GM12801 (cell line): ENCODE measurements around the gene CHKA.

Experiments used
- CTCF ChIP-seq: IDR thresholded peaks from one replicate; pipeline ENCODE4 v1.5.1; 2011; ENCODE audit warnings: control low read depth; ENCODE audit not compliant: insufficient read length; ENCODE audit errors: extremely low read depth

Gene CHKA

GRCh38 chr11:68052137-68052873, 68.9 kb downstream of the CHKA start:
- TF ChIP-seq CTCF, result no peak

DNA sequence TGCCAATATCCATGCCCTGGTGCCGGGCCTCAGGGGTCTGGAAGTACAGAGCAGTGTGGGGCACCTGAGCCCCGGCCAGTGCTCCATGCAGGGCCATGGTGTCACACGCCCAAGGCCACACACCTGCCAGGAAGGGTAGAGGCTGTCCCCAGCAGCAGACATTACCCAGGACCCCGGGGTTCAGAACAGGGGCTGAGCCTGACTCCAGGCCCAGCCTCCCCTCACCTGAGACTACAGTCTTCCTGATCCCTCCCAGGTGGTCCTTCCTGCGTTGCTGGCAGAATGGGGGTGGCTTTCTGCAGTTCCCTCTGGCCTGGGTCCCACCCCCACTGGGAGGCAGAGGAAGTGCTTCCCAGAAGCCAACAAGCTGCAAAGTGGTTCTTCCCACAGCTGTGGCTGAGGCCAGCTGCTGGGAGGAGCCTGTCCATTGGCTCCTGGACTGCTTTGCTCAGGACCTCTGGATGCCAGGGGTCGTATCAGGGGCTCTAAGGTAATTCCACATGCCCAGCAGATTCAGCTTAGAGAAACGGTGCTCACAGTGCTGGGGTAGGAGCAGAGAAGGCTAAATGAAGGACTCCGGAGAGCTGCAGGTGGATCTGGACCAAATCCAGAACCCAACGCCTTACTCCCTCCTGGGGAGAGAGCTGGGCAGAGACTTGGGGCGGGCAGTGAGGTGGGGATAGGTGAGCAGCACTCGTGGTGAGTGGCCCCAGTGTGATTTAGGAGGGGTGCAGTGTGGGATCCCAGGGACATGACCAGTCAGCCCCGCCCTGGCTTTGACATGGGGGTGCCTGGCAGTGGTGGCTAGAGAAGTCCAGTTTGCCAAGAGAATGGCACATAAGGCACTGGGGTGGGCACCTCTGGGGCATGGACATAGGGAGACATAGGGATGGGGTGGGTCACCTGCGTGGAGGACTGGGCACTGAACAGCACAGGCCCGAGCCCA, 69.7 kb downstream of the CHKA start:
- no peak for TF ChIP-seq CTCF

DNA sequence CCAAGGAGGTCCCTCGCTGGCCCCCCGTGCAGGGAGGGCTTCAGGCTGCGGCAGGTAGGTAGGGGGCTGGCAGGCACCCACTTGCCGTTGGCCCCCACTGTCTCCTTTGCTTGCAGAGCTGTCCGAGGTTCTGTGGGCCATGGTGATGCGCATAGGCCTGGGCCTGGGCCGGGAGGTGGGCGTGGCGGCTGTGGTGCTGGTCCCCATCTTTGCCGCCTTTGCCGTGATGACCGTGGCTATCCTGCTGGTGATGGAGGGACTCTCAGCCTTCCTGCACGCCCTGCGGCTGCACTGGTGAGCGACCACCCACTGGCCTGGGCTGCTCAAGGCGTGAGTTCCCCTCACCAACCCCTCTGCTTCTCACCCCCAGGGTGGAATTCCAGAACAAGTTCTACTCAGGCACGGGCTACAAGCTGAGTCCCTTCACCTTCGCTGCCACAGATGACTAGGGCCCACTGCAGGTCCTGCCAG, 70.8 kb downstream of the CHKA start:
- no peak for TF ChIP-seq CTCF

DNA sequence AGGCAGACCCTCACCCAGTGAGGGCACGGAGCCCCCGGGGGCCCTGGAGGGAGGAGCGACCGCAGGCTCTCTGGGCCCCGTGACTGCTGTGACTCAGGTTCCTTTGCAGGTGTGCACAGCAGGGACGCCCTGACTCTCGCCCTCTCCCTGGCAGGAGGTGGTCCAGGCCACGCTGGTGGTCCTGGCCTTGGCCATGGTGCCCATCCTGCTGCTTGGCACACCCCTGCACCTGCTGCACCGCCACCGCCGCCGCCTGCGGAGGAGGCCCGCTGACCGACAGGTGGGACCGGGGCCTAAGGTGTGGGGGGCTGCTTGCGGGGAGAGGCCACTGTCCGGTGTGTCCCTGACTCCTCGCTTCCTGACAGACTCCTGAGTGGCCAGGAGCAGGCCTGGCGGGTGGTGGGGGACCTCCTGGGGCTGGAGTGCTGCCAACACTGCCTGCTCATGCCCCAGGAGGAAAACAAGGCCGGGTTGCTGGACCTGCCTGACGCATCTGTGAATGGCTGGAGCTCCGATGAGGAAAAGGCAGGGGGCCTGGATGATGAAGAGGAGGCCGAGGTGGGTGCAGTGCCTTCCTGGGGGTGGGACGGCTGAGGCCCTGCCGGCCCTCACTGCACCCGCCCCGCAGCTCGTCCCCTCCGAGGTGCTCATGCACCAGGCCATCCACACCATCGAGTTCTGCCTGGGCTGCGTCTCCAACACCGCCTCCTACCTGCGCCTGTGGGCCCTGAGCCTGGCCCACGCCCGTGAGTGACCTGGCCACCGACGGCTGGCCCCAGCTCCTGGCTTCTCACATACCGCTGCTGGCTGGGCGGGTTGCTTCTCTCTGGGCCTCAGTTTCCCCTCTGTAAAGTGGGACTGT, 71.4 kb downstream of the CHKA start:
- TF ChIP-seq CTCF, result no peak

DNA sequence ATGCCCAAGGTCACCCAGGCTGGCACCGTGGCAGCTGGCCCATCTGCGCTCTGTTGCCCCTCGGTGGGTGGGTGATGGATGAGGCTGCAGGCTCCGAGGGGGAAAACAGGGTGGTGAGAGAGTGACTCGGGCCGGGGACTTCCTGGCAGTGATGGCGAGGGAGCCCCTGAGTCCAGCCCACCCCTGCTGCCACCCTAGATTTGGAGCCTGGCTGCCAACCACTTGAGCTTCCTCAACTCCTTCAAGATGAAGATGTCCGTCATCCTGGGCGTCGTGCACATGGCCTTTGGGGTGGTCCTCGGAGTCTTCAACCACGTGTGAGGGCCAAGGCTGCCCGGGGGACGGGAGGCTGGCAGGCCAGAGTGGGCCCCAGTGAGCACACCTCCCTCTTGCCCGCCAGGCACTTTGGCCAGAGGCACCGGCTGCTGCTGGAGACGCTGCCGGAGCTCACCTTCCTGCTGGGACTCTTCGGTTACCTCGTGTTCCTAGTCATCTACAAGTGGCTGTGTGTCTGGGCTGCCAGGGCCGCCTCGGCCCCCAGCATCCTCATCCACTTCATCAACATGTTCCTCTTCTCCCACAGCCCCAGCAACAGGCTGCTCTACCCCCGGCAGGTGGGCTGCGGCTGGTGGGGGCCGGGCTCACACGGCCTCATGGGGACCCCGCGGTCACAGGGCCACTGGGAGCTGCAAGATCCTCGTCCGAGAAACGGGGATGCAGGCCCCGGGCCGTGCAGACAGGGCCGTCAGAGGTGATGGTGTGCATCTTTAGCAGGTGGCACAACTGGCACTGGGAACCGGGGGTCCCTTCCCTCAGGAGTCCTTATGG, 72.3 kb downstream of the CHKA start:
- no peak for TF ChIP-seq CTCF

DNA sequence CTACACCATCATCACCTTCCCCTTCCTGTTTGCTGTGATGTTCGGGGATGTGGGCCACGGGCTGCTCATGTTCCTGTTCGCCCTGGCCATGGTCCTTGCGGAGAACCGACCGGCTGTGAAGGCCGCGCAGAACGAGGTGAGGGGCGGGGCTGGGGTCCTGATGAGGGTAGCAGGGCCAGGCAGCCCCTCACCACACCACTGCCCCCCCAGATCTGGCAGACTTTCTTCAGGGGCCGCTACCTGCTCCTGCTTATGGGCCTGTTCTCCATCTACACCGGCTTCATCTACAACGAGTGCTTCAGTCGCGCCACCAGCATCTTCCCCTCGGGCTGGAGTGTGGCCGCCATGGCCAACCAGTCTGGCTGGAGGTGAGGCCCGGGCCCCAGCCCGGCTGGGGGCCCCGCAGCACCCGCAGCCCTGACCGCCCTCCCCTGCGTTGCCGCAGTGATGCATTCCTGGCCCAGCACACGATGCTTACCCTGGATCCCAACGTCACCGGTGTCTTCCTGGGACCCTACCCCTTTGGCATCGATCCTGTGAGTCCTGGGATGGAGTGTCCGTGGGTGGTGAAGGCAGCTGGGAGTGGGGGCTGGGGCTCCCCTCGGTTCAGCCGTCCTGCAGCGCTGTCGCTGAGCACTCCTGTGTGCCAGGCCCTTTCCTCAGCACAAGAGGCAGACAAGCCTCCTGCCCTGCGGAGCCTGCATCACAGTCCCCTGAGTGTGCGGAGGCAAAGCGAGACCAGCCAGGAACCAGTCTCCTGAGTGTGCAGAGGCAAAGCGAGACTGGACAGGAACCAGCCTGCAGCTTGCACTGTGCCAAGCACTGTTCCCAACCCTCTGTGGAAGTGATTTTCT, 73.5 kb downstream of the CHKA start:
- no peak for TF ChIP-seq CTCF
